ENCODE data around the gene GALNT17.

DNA sequence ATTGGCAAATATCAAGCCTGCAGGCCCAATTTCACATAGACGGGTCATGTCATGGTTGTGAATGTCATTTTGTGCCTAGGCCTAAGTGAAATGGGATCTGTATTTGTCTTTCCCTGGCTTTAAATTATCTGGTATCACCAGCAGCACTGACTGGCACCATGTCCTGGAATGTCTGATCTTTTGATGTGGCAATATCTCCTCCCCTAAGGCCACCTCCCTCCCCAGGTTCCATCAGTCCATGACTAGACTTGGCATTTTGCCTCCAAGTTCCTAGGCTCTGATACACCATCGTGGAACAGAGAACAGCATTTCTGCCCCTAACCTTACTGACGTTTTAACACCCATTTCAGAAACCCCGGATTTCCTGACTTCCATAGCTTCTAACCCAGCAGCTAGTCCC, 513.9 kb downstream of the GALNT17 start:
- no peak for TF ChIP-seq ZNF777 (tag by site-specific recombination; IDR thresholded peaks at IDR 0.05; ENCODE audit: borderline replicate concordance)
- TF ChIP-seq, protein P1, sequence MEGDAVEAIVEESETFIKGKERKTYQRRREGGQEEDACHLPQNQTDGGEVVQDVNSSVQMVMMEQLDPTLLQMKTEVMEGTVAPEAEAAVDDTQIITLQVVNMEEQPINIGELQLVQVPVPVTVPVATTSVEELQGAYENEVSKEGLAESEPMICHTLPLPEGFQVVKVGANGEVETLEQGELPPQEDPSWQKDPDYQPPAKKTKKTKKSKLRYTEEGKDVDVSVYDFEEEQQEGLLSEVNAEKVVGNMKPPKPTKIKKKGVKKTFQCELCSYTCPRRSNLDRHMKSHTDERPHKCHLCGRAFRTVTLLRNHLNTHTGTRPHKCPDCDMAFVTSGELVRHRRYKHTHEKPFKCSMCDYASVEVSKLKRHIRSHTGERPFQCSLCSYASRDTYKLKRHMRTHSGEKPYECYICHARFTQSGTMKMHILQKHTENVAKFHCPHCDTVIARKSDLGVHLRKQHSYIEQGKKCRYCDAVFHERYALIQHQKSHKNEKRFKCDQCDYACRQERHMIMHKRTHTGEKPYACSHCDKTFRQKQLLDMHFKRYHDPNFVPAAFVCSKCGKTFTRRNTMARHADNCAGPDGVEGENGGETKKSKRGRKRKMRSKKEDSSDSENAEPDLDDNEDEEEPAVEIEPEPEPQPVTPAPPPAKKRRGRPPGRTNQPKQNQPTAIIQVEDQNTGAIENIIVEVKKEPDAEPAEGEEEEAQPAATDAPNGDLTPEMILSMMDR (tag by site-specific recombination; IDR thresholded peaks at IDR 0.05) = no peak
- TF ChIP-seq YY1 (tag by site-specific recombination; IDR thresholded peaks at IDR 0.05) = no peak
- no peak for TF ChIP-seq ZNF274 (IDR thresholded peaks at IDR 0.05; ENCODE audit: low read length)
- TF ChIP-seq ZNF274 (tag by site-specific recombination; IDR thresholded peaks at IDR 0.05; ENCODE audit: borderline replicate concordance) = no peak
- no peak for TF ChIP-seq ZFP41 (tag by site-specific recombination; IDR thresholded peaks at IDR 0.05; ENCODE audit: borderline replicate concordance)
- TF ChIP-seq, protein P2, sequence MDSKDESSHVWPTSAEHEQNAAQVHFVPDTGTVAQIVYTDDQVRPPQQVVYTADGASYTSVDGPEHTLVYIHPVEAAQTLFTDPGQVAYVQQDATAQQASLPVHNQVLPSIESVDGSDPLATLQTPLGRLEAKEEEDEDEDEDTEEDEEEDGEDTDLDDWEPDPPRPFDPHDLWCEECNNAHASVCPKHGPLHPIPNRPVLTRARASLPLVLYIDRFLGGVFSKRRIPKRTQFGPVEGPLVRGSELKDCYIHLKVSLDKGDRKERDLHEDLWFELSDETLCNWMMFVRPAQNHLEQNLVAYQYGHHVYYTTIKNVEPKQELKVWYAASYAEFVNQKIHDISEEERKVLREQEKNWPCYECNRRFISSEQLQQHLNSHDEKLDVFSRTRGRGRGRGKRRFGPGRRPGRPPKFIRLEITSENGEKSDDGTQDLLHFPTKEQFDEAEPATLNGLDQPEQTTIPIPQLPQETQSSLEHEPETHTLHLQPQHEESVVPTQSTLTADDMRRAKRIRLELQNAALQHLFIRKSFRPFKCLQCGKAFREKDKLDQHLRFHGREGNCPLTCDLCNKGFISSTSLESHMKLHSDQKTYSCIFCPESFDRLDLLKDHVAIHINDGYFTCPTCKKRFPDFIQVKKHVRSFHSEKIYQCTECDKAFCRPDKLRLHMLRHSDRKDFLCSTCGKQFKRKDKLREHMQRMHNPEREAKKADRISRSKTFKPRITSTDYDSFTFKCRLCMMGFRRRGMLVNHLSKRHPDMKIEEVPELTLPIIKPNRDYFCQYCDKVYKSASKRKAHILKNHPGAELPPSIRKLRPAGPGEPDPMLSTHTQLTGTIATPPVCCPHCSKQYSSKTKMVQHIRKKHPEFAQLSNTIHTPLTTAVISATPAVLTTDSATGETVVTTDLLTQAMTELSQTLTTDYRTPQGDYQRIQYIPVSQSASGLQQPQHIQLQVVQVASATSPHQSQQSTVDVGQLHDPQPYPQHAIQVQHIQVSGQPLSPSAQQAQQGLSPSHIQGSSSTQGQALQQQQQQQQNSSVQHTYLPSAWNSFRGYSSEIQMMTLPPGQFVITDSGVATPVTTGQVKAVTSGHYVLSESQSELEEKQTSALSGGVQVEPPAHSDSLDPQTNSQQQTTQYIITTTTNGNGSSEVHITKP (tag by site-specific recombination; IDR thresholded peaks at IDR 0.05) = no peak
- TF ChIP-seq MZF1 (tag by site-specific recombination; IDR thresholded peaks at IDR 0.05; ENCODE audit: borderline replicate concordance) = no peak
- no peak for TF ChIP-seq ZNF24 (tag by site-specific recombination; IDR thresholded peaks at IDR 0.05)
- no peak for TF ChIP-seq ZNF280C (tag by site-specific recombination; IDR thresholded peaks at IDR 0.05)
- TF ChIP-seq ZNF114 (tag by site-specific recombination; IDR thresholded peaks at IDR 0.05) = no peak
- no peak for TF ChIP-seq HOXA7 (CRISPR knock-in tag; IDR thresholded peaks at IDR 0.05; ENCODE audit: borderline replicate concordance)
- TF ChIP-seq SP2 (tag by site-specific recombination; IDR thresholded peaks at IDR 0.05) = no peak

All from HEK293 (cell line).